Hematopoietic multipotent progenitor cell treated with erythropoietin and hydrocortisone succinate and interleukin-3 and kit ligand, for 15 days (in vitro differentiated cells): ENCODE results near the gene AHI1.
A peak's percentile ranks its signal among the peaks of the same experiment; 100 is the strongest.

Experiments used
- DNase-seq: peaks from one replicate; pipeline ENCODE4 v3.0.0-alpha.2; 2015; ENCODE audit warnings: low spot score

The AHI1 gene

DNA sequence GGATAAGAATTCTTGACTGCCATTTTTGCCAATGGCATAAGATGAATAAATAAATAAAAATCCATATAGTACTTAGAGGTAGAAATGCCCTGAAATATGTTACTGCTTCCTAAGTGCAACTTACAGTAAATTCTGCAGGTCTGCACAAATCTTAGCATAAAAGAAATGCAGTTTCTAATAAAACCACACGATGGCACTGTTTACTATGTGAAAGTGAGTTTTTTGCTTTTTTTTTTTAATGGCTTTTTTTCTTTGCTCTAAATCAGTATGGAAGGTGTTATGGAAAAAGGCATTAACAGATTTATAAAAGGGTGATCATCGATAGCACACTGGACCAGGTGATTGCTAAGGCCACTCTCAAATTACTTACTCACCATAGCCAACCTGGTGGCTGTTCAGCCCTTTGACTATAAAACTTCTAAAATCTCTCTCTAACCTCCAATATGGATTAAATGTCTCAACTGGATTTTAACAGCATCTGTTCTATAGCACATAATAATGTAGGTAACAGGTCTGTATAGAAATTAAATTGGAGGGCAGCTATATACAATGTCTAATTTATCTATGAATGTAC is 45.8 kb downstream of the AHI1 start:
- DNase-seq, result peak; percentile 59

DNA sequence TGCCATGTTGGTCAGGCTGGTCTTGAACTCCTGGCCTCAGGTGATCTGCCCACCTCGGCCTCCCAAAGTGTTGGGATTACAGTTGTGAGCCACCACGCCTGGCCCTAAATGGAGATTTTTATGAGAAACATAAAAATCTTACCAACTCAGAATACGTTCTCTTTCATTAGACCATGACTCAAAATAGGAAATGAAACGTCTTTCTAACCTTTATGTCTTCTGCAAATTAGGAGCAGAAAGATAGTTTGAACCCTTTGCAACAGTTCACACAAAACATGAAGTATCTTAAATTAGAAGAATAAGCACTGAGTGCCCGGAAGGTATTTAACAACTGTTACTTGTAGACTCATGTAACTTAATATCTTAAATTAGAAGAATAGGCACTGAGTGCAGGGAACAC is 48.3 kb downstream of the AHI1 start:
- DNase-seq, result no peak

DNA sequence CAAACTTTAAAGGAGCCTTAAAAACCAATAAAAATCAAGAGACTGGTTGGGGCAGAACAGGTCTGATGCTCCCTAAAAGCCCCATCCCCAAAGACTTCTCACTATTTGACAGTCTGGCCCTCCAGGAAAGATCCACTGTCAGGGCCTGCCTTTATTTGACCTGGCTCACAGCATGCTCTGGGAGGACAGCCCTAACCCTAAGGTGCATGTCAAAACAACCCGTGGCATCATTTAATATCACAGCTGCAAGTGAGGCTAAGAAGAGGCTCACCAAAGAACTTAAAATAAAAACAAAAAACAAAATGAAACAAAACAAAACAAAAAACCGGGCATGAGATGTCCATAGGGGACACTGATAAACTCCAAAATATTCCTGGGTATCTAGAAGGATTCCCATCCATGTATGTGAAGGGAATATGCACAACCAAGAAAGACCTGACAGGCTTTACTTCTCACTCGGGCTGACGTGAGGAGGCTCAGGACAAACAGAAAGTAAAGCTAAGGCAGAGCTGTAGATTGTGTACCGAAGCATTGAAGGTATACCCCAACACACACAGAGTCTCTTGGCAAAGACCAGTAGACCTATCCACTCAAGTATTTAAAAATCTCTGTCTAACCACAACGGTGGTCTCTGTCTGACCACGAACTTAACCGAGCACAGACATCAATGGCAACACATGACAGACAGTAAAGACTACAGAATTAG is 57.3 kb downstream of the AHI1 start:
- DNase-seq, result no peak

DNA sequence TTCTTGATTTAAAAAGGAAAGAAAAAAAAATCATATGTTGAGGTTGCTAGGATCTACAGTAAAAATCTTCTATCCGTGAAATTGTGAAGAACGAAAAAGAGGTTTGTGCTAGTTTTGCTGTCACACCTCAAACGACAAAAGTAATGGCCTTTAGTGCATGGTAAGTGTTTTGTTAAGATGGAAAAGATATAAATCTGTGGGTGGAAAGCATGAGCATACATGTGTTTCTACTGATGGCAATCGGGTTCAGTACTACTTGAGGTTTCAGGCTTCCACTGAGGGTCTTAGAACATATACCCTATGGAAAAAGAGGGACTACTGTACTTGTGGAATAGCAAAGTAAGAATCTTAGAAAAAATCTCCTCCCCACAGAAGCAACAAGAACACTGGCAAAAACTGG is 58.0 kb downstream of the AHI1 start:
- no peak for DNase-seq

DNA sequence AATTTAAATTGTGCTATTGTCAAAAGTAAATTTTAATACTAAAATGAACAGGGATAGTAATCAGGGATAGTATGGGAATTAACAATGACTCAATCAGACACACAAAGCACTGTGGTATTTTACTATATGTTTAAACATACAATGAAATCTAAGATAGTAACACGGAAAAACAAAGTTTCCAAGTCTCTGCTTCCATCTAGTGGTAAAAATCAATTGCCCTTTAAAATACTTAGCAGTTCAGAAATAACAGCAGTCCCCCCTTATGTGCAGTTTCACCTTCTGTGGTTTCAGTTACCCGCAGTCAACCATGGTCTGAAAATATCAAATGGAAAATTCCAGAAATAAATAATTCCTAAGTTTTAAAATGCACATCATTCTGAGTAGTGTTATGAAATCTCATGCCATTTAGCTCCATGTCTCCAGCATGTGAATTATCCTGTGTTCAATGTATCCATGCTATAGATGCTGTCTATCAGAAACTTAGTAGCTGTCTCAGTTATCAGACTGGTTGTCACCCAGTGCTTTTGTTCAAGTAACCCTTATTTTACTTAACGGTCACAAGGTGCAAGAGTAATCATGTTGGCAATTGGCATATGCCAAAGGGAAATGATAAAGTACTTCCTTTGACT is 58.5 kb downstream of the AHI1 start:
- DNase-seq, result peak; percentile 51

DNA sequence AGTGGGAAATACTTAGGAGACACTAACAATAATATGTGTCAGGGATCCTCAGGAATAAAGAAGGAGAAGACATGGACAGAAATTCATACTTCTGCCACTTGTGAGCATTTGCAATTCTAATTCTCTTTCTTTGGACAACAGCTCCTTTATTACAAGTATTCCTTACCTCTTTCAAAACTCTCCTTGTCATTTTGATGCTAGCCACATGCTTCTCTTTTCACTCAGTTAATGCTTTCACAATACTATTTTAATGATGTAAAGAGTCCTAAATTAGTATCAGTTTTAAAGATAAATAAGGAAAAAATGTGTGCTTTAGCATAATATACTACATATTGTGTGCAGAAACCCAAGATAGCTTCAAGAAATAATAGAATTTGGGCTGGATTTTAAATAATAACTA is 62.5 kb downstream of the AHI1 start:
- DNase-seq, result no peak

DNA sequence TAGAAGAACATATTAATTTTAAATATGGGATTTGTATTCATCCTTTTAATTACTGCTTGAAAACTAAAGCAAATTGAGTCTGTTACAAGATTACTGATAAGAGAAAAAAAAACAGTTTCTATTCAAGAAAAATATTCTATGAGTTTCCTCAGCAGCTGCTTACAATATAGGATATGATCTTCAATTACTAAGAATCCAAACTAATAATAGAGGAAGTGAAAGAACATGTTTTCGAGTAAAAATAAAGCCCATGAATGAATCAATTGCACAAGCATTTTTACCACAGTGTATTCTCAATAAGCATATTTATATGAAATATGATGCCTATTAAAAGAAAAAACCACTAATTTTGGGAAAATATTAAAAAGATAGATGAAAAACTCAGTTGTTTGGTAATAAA is 63.4 kb downstream of the AHI1 start:
- no peak for DNase-seq

DNA sequence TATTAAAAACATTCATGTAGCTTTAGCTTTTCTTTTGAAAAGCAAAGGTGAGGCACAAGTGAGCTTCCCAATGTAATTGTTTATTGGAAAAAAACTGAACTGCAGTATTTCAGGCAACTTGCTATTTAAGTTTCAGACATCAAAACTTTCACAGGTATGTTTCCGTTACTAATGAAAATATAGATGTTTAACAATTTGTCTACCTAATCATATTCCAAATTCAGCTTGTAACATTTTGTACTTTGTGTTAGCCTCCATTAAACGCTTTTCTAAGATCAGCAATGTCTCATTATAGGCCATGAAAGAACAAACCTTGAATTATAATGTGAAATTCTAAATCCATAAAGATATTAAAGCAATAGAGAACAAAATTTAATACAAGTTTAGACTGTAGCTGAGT is 69.5 kb downstream of the AHI1 start:
- DNase-seq, result no peak

DNA sequence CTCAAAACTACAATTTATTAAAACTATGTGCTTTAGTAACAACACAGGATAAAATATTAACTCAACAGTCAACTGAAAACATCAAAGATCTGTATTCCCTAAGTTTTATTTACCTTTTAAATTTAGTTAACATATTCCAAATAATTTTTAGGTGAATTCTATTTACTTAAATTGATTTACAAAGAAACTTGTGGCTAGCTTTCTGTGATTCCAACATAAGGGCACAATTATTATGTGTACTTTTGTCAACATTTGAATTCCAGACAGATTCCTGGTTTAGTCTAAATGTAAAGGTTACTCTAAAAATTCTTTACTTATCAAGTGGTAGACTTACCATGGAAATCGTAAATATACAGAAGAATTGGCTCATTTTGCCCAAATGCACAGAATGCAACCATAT is 70.7 kb downstream of the AHI1 start:
- no peak for DNase-seq

DNA sequence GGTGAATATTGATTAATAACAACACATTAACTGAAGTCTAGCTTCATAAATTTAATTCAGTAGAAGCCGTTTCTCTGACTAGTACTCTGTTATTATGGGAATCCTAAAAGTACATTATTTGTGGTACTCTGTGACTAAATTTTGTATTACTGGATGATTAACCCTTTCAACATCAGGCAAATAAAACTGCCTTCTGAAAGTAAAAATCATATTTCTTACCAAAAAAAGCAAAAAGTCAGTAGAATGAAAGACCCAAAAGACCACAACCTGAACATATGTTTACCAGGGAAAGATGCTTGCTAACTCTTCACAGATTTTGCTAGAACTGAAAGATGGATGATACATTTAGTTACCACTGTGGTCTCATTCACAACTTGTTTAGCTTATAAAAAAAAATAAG is 73.2 kb downstream of the AHI1 start:
- no peak for DNase-seq

DNA sequence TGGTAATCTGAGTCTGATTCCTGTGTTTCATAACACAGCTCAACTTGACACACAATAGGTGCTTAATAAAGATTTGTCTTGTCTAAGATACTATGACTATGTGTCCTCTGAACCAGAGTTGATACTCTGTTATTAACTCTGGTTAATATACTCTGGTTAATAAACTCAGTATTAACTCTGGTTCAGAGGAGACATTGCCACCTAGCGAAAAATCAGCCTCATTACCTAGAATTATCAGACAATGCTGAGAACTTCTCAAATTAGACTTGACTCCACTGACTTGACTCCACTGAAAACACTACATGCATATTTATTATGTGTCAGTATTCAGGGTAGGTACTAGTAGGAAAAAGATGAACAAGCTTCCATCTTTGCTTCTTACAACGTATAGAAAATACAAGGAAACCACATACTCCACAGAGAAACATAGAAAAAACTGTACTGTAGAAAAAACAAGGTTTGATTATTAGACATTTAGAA is 73.9 kb downstream of the AHI1 start:
- peak; percentile 65 for DNase-seq

DNA sequence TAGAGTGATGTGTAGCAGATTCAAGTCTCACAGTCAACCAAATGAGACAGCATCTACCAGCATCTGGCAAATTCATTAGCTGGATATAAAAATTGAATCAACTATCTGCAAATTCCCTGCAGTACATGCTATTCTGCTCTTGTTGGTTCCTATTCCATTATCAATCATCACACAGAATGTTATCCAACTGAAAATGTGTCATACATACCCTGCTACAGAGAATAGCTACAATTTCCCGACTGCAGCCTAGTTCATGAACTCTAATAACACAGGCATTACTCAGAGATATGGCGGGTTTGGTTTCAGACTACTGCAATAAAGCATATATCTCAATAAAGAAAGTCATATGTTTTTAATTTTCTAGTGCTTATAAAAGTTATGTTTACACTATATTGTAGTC is 78.4 kb downstream of the AHI1 start:
- no peak for DNase-seq

DNA sequence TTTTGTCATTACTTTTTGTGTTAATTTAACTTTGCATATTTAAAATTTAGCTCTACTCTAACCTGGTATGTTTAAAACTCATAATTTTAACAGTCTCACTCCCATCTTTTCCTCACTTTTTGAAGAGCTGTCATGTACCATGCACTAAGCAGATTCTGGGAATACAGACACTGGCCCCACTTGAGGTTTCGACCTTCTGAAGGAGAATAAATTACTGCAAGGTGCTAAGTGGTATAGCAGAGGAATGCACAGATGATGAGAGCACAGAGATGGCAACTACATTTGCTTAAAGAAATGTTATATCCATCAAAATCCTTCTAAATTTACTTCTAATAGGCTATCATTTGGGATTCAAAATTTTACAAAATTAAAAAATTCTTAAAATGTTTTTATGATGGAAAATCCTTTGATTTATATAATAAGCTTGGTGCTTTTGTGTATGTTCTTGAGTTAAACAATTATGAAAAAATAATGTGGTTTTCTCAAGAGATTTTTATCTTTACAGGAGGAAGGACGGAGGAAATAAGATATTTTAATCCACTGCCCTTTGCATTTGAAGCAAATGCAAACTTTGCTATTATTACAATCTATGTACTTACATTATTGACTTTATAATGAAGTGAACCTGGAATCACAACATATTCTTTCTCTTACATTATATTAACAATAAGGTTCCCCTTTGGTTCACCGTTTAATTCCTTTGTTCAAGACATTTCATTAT is 79.3 kb downstream of the AHI1 start:
- DNase-seq, result no peak

DNA sequence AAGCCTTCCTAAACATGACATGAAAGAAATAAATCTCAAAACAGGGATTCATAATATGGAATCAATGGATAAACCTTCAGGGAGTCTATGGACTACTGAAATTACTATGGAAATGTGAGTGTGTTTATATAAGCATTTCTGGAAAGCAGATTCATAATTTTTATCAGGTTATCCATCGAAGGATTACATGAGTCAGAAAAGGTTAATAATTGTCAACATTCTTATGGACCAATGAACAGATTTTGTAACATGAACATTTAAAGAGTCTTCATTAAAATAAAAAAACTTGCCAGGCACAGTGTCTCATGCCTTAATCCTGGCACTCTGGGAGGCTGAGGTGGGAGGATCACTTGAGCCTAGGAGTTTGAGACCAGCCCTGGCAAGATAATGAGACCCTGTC is 84.8 kb downstream of the AHI1 start:
- DNase-seq, result no peak

DNA sequence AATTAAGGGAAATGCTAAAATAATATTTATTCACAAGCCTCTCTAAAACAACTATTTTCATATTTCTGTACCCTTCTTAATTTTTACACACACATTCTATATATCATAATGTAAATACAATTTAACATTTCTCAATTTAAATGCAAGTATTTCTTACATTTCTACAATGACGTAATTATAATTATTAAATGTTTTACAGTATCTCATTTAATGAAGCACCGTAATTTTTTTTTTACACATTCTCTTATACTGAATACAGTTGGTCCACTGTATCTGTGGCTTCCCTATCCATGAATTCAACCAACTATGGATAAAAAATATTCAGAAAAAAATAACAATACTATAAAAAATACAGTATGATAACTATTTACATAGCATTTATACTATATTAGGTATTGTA is 85.7 kb downstream of the AHI1 start:
- no peak for DNase-seq

DNA sequence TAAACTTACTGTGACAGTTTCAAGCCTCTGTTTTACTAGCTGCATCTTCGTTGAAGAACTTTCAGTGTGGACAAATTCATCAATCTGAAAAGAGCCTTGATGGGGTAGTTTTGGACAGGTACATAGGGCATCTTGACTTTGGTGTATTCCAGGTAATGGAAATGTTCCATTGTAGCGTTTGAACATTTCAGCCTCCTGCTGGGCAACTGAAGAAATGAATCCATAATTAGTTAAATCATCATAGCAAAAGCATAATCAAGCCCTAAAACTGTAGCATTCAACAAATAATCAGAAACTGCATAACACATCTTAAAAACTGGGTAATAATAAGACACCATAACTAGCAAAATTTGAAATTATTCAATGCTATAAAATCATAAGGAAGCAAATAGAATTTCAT is 86.2 kb downstream of the AHI1 start:
- peak; percentile 13 for DNase-seq

DNA sequence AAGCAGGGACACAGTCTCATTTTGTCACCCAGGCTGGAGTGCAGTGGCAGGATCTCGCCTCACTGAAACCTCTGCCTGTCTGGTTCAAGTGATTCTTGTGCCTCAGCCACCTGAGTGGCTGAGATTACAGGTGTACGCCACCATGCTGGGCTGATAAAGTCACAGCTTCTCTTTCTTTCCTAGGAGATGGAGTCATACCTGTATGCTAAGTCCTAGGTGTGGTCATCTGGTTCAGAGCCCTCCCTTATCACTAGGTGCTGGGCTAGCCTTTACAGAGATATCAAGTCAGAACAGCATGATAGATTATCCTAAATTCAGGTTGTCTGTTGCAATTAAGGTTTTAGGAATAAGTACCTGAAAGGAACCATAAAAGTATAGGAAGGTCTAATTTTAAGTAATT is 86.7 kb downstream of the AHI1 start:
- DNase-seq, result no peak

DNA sequence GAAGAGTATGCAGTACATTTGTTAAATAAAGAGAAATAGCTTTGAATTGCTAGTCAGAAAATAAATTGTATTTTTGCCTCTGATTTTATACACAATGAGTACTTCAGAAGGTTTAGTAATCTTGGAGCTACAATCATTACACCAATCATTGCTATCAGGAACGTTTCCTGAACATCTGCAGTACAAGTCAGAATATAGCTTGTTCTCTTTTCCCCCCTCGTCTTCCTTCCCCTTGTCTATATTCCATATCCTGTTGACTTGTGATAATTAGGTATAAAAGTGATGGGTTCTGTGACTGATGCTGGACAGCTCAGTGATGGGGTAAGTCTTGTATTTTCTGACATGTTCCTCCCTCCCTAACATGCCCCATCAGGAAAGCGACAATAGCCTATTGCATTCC is 94.0 kb downstream of the AHI1 start:
- DNase-seq, result no peak

DNA sequence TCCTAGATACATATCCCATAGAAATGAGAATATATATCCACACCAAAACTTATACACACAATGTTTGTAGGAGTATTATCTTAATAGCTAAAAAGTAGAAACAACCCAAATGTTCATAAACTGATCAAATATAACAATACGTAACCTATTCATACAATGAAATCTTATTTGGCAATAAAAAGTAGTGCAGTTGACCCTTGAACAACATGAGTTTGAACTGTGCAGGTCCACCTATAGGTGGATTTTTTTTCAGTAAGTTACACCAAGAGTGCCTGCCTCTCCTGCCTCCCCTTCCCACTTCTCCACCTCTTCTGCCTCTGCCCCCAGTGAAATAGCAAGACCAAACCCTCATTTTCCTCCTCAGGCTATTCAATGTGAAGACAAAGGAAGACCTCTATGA is 95.2 kb downstream of the AHI1 start:
- DNase-seq, result no peak

DNA sequence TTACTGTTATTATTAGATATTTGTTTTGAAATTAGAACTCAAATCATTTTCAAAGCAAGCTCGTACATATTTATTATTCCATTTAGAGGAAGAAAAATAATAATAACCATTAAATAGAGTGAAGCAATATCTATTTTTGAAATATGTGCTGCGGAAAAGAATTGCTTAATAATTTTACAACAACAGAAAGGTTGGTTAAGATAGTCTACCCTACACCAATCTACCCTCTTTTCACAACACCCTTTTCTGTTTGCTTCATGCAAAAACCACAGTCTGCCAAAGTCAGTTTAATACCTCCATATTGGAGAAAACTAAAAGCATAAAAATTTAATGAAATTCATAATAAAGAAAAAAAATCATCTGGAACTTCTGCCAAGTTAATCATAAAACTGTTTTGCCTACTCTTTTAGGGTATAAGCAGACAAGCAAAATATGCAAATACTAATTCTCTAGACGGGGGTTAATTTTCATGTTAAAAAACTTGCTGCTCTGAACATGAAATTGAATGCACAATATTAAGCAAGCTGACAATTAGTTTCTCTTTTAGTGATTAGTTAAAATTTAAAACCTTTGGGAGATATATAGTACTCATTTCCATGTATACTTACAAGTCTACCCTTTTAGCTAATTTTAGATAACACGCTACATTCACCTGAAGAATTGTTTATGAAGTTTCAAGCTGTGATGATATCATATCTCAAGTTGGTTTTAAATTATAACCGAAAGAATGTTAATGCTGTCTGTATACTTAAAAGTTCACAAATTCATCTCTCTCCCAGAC is 100.2 kb downstream of the AHI1 start:
- DNase-seq, result no peak

DNA sequence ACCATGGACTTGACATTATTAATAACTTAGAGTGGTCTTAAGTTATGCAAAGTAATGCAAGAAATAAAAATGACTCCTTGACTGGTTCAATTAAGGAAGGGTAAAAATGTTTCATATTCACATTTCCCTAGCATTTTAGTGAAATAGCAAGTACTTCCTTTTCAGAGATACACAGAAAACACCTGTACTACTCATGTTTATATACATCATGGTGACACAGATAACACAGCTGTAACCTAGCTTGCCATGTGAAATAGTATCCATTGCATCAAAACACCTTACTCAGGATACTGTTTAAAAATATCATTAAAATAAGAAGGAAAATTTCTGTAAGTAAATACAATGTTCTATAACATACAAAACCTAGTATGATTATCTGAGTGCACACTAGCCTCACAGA is 102.4 kb downstream of the AHI1 start:
- DNase-seq, result no peak

DNA sequence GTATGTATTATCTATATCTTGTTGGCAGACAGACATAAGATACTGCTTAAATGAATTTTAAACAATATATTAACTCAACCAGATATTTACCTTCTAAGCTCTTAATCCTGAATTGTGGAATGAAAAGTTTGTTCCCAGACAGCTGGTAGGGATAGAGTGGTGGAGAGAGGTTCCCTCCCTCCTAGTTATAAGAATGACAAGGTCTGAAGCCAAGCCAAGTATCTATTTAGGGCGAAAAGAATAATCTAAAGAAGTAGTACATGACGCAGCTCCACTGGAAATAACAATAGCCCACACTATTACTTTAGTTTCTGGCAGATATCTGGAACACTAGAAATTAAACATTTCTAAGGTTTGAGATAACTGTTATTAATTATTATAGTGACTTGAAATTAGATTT is 104.3 kb downstream of the AHI1 start:
- DNase-seq, result no peak
